K562 (cell line): ENCODE measurements around the gene HEXIM1. TPM values are rescaled to one million over a fixed set of nuclear protein-coding genes. Genes with fewer than 3 reads are reported as not detected.

Experiments used
- ATAC-seq: fragments of 200-7000 bp; cut with Tn5 transposase; 3 replicates; pipeline ENCODE4 v1.9.1; 2020; ENCODE audit warnings: moderate library complexity
- BruUV-seq: library from RNA; stranded (reverse); fragments of 400-500 nt; replicated peaks from 2 replicates; lab custom pipeline; 2021; lab: Mats Ljungman, UMichigan
- CTCF ChIA-PET: fragments of 300-600 bp; formaldehyde crosslinking; extraction: SDS; loops from one replicate; lab custom pipeline; 2021; ENCODE audit warnings: low intra/inter-chr PET ratio; lab: Yijun Ruan, JAX
- POLR2A ChIA-PET: fragments of 300-600, 350-650 bp; sonication (Branson Sonifier 250); formaldehyde crosslinking; extraction: SDS; loops from one replicate; lab custom pipeline; 2021; ENCODE audit warnings: antibody characterized with exemption, inconsistent platforms; lab: Yijun Ruan, JAX
- DNase-seq, 4 experiments: peaks; one replicate each; pipeline versions ENCODE4 v3.0.0 to v3.0.0-alpha.2; 2011 to 2018; ENCODE audit warnings: low spot score in 3 of 4, mixed read lengths in 3 of 4; ENCODE audit errors: extremely low read depth in 1 of 4
- FAIRE-seq: peaks from 2 replicates; lab custom pipeline; 2011; peaks lifted over from hg19 to GRCh38; lab: Jason Lieb, UNC
- H2AFZ ChIP-seq: 2 replicates; pipeline ENCODE4 v1.6.0; 2011; ENCODE audit warnings: low read depth, low read length, control low read depth, inconsistent platforms
- H3K27ac ChIP-seq: fragments of 200-600 bp; 3 replicates; pipeline ENCODE4 v1.8.0; 2011; ENCODE audit warnings: low read depth, mild to moderate bottlenecking, control low read depth, inconsistent platforms, low read length, moderate library complexity, mixed read lengths; ENCODE audit errors: extremely low read depth
- H3K27me3 ChIP-seq, 2 experiments: fragments of 300-600 bp in 1 of 2; 2 replicates in 1 of 2; 3 replicates in 1 of 2; pipeline versions ENCODE4 v1.6.0 to v1.8.0; 2011; ENCODE audit warnings: inconsistent platforms in 2 of 2, low read length in 2 of 2, mild to moderate bottlenecking in 1 of 2, mixed read lengths in 1 of 2, moderate library complexity in 1 of 2; ENCODE audit not compliant: control insufficient read depth in 2 of 2, insufficient read depth in 2 of 2
- H3K36me3 ChIP-seq: fragments of 300-600 bp; 3 replicates; pipeline ENCODE4 v1.8.0; 2011; ENCODE audit warnings: mild to moderate bottlenecking, low read length, inconsistent platforms; ENCODE audit not compliant: control insufficient read depth, insufficient read depth
- H3K4me1 ChIP-seq, 2 experiments: fragments of 200-600 bp in 1 of 2; replicated peaks in 1 of 2; 2 replicates in 1 of 2; 3 replicates in 1 of 2; pipeline versions ENCODE4 v1.5.1 to v1.8.0; 2011; ENCODE audit warnings: inconsistent platforms in 2 of 2, low read length in 2 of 2, mild to moderate bottlenecking in 1 of 2, mixed read lengths in 1 of 2, moderate library complexity in 1 of 2; ENCODE audit not compliant: control insufficient read depth in 2 of 2, insufficient read depth in 2 of 2
- H3K4me2 ChIP-seq: 2 replicates; pipeline ENCODE4 v1.6.1; 2011; ENCODE audit warnings: low read length, control low read depth, inconsistent platforms, mixed read lengths; ENCODE audit not compliant: insufficient read depth
- H3K4me3 ChIP-seq: fragments of 200-600 bp; sonication (generic), shearing (Covaris generic); 2 replicates; pipeline ENCODE4 v1.5.1; 2016; ENCODE audit warnings: control low read depth, inconsistent platforms
- H3K79me2 ChIP-seq: fragments of 200-600 bp; 3 replicates; pipeline ENCODE4 v1.8.0; 2011; ENCODE audit warnings: low read length, inconsistent platforms; ENCODE audit not compliant: control insufficient read depth, insufficient read depth
- H3K9ac ChIP-seq, 2 experiments: 2 replicates each; pipeline versions ENCODE4 v1.6.0 to v1.6.1; 2011; ENCODE audit warnings: low read depth in 2 of 2, low read length in 2 of 2, control low read depth in 1 of 2, inconsistent platforms in 1 of 2, mild to moderate bottlenecking in 1 of 2, mixed read lengths in 1 of 2; ENCODE audit not compliant: insufficient read depth in 1 of 2
- H3K9me1 ChIP-seq: one replicate; pipeline ENCODE4 v1.6.0; 2011; ENCODE audit warnings: inconsistent platforms, mild to moderate bottlenecking, low read length, moderate library complexity; ENCODE audit not compliant: control insufficient read depth, insufficient read depth
- H3K9me3 ChIP-seq: replicated peaks from 2 replicates; pipeline ENCODE4 v1.5.1; 2011; ENCODE audit warnings: low read depth, low read length, inconsistent platforms; ENCODE audit not compliant: control insufficient read depth, insufficient read depth
- H4K20me1 ChIP-seq: replicated peaks from 2 replicates; pipeline ENCODE4 v1.6.1; 2011; ENCODE audit warnings: low read length, inconsistent platforms, mixed read lengths; ENCODE audit not compliant: control insufficient read depth, insufficient read depth
- CBX2 ChIP-seq: fragments of 200-600 bp; sonication (generic); IDR thresholded peaks from one replicate; pipeline ENCODE4 v1.6.1; 2012; ENCODE audit warnings: mild to moderate bottlenecking, low read length, inconsistent platforms; ENCODE audit not compliant: insufficient read depth, poor library complexity, severe bottlenecking
- FOXA1 ChIP-seq: fragments of 450-650 bp; IDR thresholded peaks from 2 replicates; pipeline ENCODE4 v1.6.1; 2016; ENCODE audit warnings: mild to moderate bottlenecking, borderline replicate concordance
- KDM2B ChIP-seq: fragments of 250-450 bp; sonication (Bioruptor Pico); IDR thresholded peaks from 2 replicates; pipeline ENCODE4 v1.8.0; 2021; ENCODE audit warnings: mild to moderate bottlenecking, moderate library complexity
- NCOA2 ChIP-seq, 2 experiments: fragments of 450-650 bp; IDR thresholded peaks; 2 replicates each; pipeline ENCODE4 v1.6.1; 2018; ENCODE audit warnings: mild to moderate bottlenecking in 2 of 2, moderate library complexity in 1 of 2; ENCODE audit not compliant: partially characterized antibody in 2 of 2
- STAT5B ChIP-seq: fragments of 250-450 bp; sonication (Bioruptor Pico); IDR thresholded peaks from 2 replicates; pipeline ENCODE4 v1.8.0; 2021; ENCODE audit warnings: mild to moderate bottlenecking, inconsistent platforms
- WGBS: fragments of 100-300 bp; shearing (Covaris generic); methylation state at CpG from one replicate; pipeline ENCODE4 v1.1.6; 2016; ENCODE audit warnings: low coverage, mixed read lengths; ENCODE audit not compliant: insufficient coverage; ENCODE audit errors: missing lambda C conversion rate; 5-methylcytosine and 5-hydroxymethylcytosine counted together
- in situ Hi-C: fragments of 300-500 bp; cut with MboI; formaldehyde crosslinking; loops from 4 replicates; pipeline ENCODE4 v1.15.0; 2018; ENCODE audit warnings: inconsistent platforms, mixed read lengths
- intact Hi-C: fragments of 100-400 bp; cut with micrococcal nuclease; formaldehyde crosslinking; loops from 2 replicates; pipeline ENCODE4 v1.14.2; 2022
- polyA plus RNA-seq, 8 experiments: library from polyadenylated mRNA; depleted of rRNA in 4 of 8; stranded (reverse) in 5 of 8; unstranded in 3 of 8; fragments of >200 nt; fragmentation: Nextera tagmentation in 2 of 8; fragmentation: Illumina TruSeq in 1 of 8; extraction: Ambion mirVana in 2 of 8; extraction: Trizol in 1 of 8; gene quantifications; 2 replicates each; pipeline versions ENCODE4 v1.2.1 to v1.2.3, GENCODE V29; 2011 to 2014; ENCODE audit warnings: inconsistent platforms in 1 of 8, missing spikeins in 1 of 8
- total RNA-seq, 7 experiments: library from RNA; depleted of rRNA in 6 of 7; stranded (reverse); fragments of >200 nt in 6 of 7; fragmentation: Illumina TruSeq in 2 of 7; extraction: Trizol in 2 of 7; gene quantifications; 2 replicates each; pipeline versions ENCODE4 v1.2.1 to v1.2.3, GENCODE V29; 2011 to 2021; ENCODE audit warnings: low replicate concordance in 1 of 7
- TF ChIP-seq, protein P1 (sequence below): IDR thresholded peaks from 2 replicates; pipeline ENCODE4 v1.6.1; 2012; ENCODE audit warnings: low read depth, low read length, improper control_type of control experiment, borderline replicate concordance
- TF ChIP-seq, protein P2 (sequence below), 3 experiments: fragments of 200-800 bp in 1 of 3; sonication (Bioruptor generic) in 1 of 3; sonication (generic) in 1 of 3; formaldehyde crosslinking in 1 of 3; IDR thresholded peaks; 2 replicates each; pipeline versions ENCODE4 v1.6.1 to v1.8.0; 2016 to 2022; ENCODE audit warnings: mild to moderate bottlenecking in 2 of 3, missing compliant biosample characterization in 2 of 3, missing genetic modification characterization in 2 of 3, missing genetic modification reagents in 1 of 3
- TF ChIP-seq, protein P3 (sequence below): fragments of 450-650 bp; IDR thresholded peaks from 2 replicates; pipeline ENCODE4 v1.6.1; 2017; ENCODE audit warnings: mild to moderate bottlenecking, moderate library complexity

HEXIM1 gene
- total and polyA plus RNA-seq, 9 of the 15 experiments (the other 6 are each of a cell fraction or from before 2014, with no cell fraction given): 1.4 to 28.3 (median 9.1) TPM

DNA sequence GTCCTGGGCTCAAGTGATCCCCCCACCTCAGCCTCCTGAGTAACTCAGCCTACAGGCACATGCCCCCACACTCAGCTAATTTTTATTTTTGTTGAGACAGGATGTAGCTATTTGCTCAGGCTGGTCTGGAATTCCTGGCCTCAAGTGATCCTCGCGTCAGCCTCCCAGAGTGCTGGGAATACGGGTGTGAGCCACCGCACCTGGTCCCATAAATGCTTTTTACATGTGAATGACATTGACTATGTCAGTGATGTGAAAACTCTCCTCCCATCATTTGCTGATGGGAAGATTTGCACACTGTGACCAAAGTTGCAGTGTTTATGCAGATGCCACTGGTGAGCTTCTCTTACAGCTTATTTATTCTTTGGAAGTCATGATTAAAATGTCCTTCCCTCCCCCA, 30.9 kb upstream of the HEXIM1 start:
- no peak for TF ChIP-seq CBX2
- no peak overlapping the region for H3K4me3 ChIP-seq
- BruUV-seq: no TSS peak
- DNase-seq (no peak), FAIRE-seq (no peak), ATAC-seq (no peak)
- H3K9ac ChIP-seq: no peak overlapping the region
- H2AFZ ChIP-seq: no peak overlapping the region
- no peaks in the 10 kb centered on the region for H3K9me1 ChIP-seq
- no peaks in the 10 kb centered on the region for H4K20me1 ChIP-seq
- H3K4me1 ChIP-seq: peaks cover 0 to 43% of the 10 kb centered on the region in 2 experiments; a peak in 3 of 5 replicates
- H3K4me2 ChIP-seq: no peak overlapping the region
- WGBS: 81% methylated on average over 4 of the region's 4 CpGs
- ChIA-PET CTCF (interaction anchor here (0.6 kb wide), 1 partner anchor 291 kb away, joined by 4 read pairs; no protein-coding TSS in a partner anchor), POLR2A (interaction anchor here (0.8 to 2.3 kb wide), 6 partner anchors 12 to 271 kb away, joined by 3 to 11 read pairs (median 5); partner anchors contain the start of gene HEXIM1)
- intact Hi-C loops: no loop called here
- H3K79me2 ChIP-seq: no peaks in the 10 kb centered on the region
- H3K27ac ChIP-seq: no peak overlapping the region
- H3K27me3 ChIP-seq: no peaks in the 10 kb centered on the region
- H3K9me3 ChIP-seq: no peaks in the 10 kb centered on the region
- in situ Hi-C loops: no loop called here
- H3K36me3 ChIP-seq: no peaks in the 10 kb centered on the region

DNA sequence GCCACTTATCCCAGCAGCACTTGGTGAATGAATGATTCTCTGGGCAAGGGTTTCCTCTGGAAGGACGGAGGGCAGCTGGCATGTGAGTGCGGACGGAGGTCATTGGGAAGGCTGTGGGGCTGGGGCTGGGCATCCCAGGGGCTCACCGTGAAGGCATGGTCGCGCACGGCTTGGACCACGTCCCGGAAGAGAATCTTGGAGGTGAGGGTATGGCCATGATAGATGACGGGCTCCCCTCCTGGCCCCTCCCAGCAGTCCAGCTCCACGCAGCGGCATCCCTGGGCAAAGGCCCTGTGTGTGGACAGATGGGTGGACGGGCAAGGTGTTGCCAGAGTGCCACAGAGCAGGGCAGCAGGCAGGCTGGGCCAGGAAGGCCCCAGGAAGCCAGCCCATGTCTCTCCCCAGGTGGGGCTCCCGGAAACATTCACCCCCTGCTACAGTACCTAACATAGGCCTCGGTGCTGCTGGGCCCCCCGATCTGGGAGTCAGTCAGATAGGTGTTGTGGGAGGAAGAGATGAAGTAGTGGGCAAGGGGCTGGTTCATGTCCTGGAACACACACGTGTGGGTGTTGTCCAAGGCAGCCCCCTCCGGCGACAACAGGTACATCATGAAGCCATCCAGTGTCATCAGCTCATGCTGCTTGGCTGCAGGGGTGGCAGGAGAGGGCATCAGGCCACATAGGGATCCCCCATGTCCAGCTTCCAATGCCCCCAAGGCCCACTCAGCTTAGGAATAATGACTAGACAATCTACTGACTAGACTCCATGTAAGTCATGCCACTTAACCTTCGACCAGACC, 30.2 kb upstream of the HEXIM1 start:
- intact Hi-C loops (no loop called here), in situ Hi-C loops (no loop called here)
- DNase-seq: no peak
- Histone ChIP-seq H3K36me3 (no peaks in the 10 kb centered on the region), H3K4me3 (no peak overlapping the region), H3K79me2 (no peaks in the 10 kb centered on the region), H3K4me2 (no peak overlapping the region), H3K4me1 (peaks cover 0 to 40% of the 10 kb centered on the region in 2 experiments; a peak in 3 of 5 replicates), H3K9ac (peak overlapping the region in 1 of 2 experiments; percentile 35; a peak in 1 of 4 replicates), H4K20me1 (no peaks in the 10 kb centered on the region), H3K9me1 (no peaks in the 10 kb centered on the region), H2AFZ (no peak overlapping the region), H3K9me3 (no peaks in the 10 kb centered on the region), H3K27ac (no peak overlapping the region), H3K27me3 (no peaks in the 10 kb centered on the region)
- 67% methylated on average over 20 of the region's 20 CpGs for WGBS
- ATAC-seq: no peak
- FAIRE-seq: no peak
- TF ChIP-seq, protein P1, sequence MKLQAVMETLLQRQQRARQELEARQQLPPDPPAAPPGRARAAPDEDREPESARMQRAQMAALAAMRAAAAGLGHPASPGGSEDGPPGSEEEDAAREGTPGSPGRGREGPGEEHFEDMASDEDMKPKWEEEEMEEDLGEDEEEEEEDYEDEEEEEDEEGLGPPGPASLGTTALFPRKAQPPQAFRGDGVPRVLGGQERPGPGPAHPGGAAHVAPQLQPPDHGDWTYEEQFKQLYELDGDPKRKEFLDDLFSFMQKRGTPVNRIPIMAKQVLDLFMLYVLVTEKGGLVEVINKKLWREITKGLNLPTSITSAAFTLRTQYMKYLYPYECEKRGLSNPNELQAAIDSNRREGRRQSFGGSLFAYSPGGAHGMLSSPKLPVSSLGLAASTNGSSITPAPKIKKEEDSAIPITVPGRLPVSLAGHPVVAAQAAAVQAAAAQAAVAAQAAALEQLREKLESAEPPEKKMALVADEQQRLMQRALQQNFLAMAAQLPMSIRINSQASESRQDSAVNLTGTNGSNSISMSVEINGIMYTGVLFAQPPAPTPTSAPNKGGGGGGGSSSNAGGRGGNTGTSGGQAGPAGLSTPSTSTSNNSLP: no peak
- TF ChIP-seq FOXA1 (no peak), KDM2B (no peak), NCOA2 (IDR thresholded peaks at IDR 0.05; ENCODE audit: partially characterized antibody in 2 of 2) (no peak), STAT5B (no peak)
- TF ChIP-seq, protein P2, sequence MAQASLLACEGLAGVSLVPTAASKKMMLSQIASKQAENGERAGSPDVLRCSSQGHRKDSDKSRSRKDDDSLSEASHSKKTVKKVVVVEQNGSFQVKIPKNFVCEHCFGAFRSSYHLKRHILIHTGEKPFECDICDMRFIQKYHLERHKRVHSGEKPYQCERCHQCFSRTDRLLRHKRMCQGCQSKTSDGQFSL (CRISPR knock-in tag; IDR thresholded peaks at IDR 0.05): peak; percentile 9; the same call in 1 of the 2 replicates
- TF ChIP-seq, protein P2 (tag; IDR thresholded peaks at IDR 0.05): no peak
- TF ChIP-seq, protein P3, sequence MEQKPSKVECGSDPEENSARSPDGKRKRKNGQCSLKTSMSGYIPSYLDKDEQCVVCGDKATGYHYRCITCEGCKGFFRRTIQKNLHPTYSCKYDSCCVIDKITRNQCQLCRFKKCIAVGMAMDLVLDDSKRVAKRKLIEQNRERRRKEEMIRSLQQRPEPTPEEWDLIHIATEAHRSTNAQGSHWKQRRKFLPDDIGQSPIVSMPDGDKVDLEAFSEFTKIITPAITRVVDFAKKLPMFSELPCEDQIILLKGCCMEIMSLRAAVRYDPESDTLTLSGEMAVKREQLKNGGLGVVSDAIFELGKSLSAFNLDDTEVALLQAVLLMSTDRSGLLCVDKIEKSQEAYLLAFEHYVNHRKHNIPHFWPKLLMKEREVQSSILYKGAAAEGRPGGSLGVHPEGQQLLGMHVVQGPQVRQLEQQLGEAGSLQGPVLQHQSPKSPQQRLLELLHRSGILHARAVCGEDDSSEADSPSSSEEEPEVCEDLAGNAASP: no peak
- POLR2A ChIA-PET: interaction anchor here (0.6 to 2.4 kb wide), 8 partner anchors 13 to 341 kb away, joined by 3 to 14 read pairs (median 4); no protein-coding TSS in a partner anchor
- BruUV-seq: no TSS peak
- CTCF ChIA-PET: interaction anchor here (0.6 kb wide), 1 partner anchor 292 kb away, joined by 4 read pairs; no protein-coding TSS in a partner anchor
